Lower lobe of right lung (tissue), 2 donors: ENCODE data around the gene ANGPTL8. TPM values are rescaled to one million over a fixed set of nuclear protein-coding genes. Genes with fewer than 3 reads are reported as not detected.

Source experiments
- ATAC-seq, 2 donors: fragments of 200-7000 bp; cut with Tn5 transposase; one replicate each; pipeline ENCODE4 v1.9.1; 2020 to 2022; ENCODE audit warnings: mild to moderate bottlenecking in 2 of 2, moderate library complexity in 2 of 2
- DNase-seq: peaks from one replicate; pipeline ENCODE4 v3.0.0-alpha.2; 2020
- H3K27ac ChIP-seq: fragments of 200-600 bp; one replicate; pipeline ENCODE4 v1.8.0; 2022
- H3K27me3 ChIP-seq: fragments of 200-600 bp; one replicate; pipeline ENCODE4 v1.8.0; 2022; ENCODE audit warnings: low read depth
- H3K36me3 ChIP-seq: fragments of 200-600 bp; one replicate; pipeline ENCODE4 v1.8.0; 2022; ENCODE audit warnings: mild to moderate bottlenecking
- H3K4me1 ChIP-seq: fragments of 200-600 bp; one replicate; pipeline ENCODE4 v1.8.0; 2022
- H3K4me3 ChIP-seq: fragments of 200-600 bp; one replicate; pipeline ENCODE4 v1.8.0; 2022; ENCODE audit warnings: mild to moderate bottlenecking
- H3K9me3 ChIP-seq: fragments of 200-600 bp; one replicate; pipeline ENCODE4 v1.8.0; 2022
- CTCF ChIP-seq: fragments of 200-600 bp; IDR thresholded peaks from one replicate; pipeline ENCODE4 v1.8.0; 2022; ENCODE audit warnings: antibody characterized with exemption, mild to moderate bottlenecking
- intact Hi-C: fragments of 100-400 bp; cut with DNase I; formaldehyde crosslinking; loops from one replicate; pipeline ENCODE4 v1.11.0; 2022
- total RNA-seq: library from RNA; stranded (reverse); fragmentation: NEBNext Ultra II Directional; extraction: Animal tissue kit (Norgen Biotek cat#: 25700); gene quantifications from one replicate; pipeline ENCODE4 v1.2.1, GENCODE V29; 2021
- donor health status: DM: no; HTN: yes; CAD: no; lungs with severe emphysema.

Gene ANGPTL8
- total RNA-seq, 1 donor from 2014 or later = not detected

- H3K36me3 ChIP-seq = peaks cover 57% of the 10 kb centered on the region
- intact Hi-C loops = no loop called here
- DNase-seq (no peak), ATAC-seq (no peak)
- no peak overlapping the region for H3K4me3 ChIP-seq
- TF ChIP-seq CTCF = no peak
- no peaks in the 10 kb centered on the region for H3K9me3 ChIP-seq
- H3K27me3 ChIP-seq = no peaks in the 10 kb centered on the region
- H3K27ac ChIP-seq = no peak overlapping the region
- peaks cover 23% of the 10 kb centered on the region for H3K4me1 ChIP-seq
Measured at GRCh38 chr19:11244846-11245589, 5.6 kb downstream of the ANGPTL8 start.

- no peak overlapping the region for H3K4me3 ChIP-seq
- DNase-seq = no peak
- peaks cover 23% of the 10 kb centered on the region for H3K4me1 ChIP-seq
- peak overlapping the region; percentile 50 for H3K27ac ChIP-seq
- peaks cover 57% of the 10 kb centered on the region for H3K36me3 ChIP-seq
- ATAC-seq = no peak
- intact Hi-C loops = no loop called here
- no peaks in the 10 kb centered on the region for H3K9me3 ChIP-seq
- H3K27me3 ChIP-seq = no peaks in the 10 kb centered on the region
- TF ChIP-seq CTCF = no peak
Measured at GRCh38 chr19:11246941-11247340, 7.5 kb downstream of the ANGPTL8 start.

DNA sequence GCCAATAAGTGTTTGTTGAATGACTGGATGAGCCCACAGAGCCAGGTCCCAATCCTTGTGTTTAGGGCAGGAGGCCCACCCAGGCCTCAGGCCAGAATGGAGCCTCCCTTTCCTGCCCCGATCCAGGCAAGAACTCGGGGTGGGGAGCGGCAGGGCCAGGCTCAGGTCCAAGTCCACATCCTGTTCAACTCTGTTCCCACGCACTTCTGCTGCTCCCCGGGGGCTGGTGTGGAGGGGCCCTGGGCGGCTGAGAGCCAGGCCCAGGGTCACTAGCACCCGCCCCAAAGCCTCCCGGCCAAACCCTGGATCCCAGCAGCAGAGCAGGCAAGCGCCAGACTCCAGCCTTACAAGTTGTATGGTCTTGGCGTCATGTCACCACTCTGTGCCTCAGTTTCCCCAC, 8.0 kb downstream of the ANGPTL8 start:
- TF ChIP-seq CTCF = no peak
- ATAC-seq (peak; percentile 22 to 52), DNase-seq (no peak)
- no peaks in the 10 kb centered on the region for H3K27me3 ChIP-seq
- peaks cover 57% of the 10 kb centered on the region for H3K36me3 ChIP-seq
- H3K4me3 ChIP-seq = no peak overlapping the region
- intact Hi-C loops = no loop called here
- no peaks in the 10 kb centered on the region for H3K9me3 ChIP-seq
- peak overlapping the region; percentile 50 for H3K27ac ChIP-seq
- H3K4me1 ChIP-seq = peaks cover 28% of the 10 kb centered on the region

- DNase-seq = no peak
- no peak for ATAC-seq
- Histone ChIP-seq H3K4me3 (no peak overlapping the region), H3K27ac (peak overlapping the region; percentile 50), H3K36me3 (peaks cover 57% of the 10 kb centered on the region), H3K9me3 (no peaks in the 10 kb centered on the region), H3K27me3 (no peaks in the 10 kb centered on the region), H3K4me1 (peaks cover 33% of the 10 kb centered on the region)
- no peak for TF ChIP-seq CTCF
- intact Hi-C loops = no loop called here
Measured at GRCh38 chr19:11247934-11248333, 8.5 kb downstream of the ANGPTL8 start.

- Histone ChIP-seq H3K4me3 (no peak overlapping the region), H3K4me1 (peaks cover 36% of the 10 kb centered on the region), H3K27me3 (no peaks in the 10 kb centered on the region), H3K36me3 (peaks cover 59% of the 10 kb centered on the region), H3K27ac (no peak overlapping the region), H3K9me3 (no peaks in the 10 kb centered on the region)
- ATAC-seq = no peak
- intact Hi-C loops = no loop called here
- DNase-seq = no peak
- no peak for TF ChIP-seq CTCF
Measured at GRCh38 chr19:11248852-11249251, 9.4 kb downstream of the ANGPTL8 start.
